Measurements from ENCODE around the gene GPRIN1. TPM values are rescaled to one million over a fixed set of nuclear protein-coding genes. Genes with fewer than 3 reads are reported as not detected.
"Not testable (repeated sequence)": the region's sequence is repeated elsewhere in the genome, so short reads cannot be mapped to it uniquely, and the experiment has no call there.

The GPRIN1 gene
- total RNA-seq, 1 experiment from 2014 or later: 32.2 TPM

DNA sequence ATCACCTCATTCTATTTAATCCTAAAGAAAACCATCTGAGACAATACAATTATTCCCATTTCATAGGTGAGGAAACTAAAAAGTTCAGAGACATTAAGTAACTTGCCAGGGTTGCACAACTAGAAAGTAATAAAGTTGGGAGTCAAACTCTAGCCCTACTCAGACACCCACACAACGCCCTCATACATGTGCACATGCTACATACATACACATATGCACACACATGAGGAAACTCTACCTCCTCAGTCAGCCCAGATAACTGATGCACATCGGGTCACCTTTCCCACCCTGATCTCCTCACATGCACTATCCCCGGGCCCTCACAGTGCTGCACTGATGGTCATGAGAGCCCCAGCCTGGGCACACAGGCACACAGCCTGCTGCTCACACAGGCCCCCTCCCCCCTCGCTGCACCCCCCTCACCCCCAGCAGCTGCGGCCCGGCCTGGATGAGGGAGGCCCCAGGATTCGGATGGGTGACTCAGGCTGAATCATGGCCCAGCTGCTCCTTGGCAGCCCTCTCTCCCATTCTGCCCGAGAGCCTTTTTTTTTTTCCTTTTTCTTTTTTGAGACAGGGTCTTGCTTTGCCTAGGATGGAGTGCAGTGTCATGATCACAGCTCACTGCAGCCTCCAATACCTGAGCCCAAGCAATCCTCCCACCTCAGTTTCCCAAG, 5.0 kb upstream of the GPRIN1 start:
- DNase-seq: peak; percentile 92
- no peak overlapping the region for H3K4me3 ChIP-seq
- H3K9me3 ChIP-seq: no peaks in the 10 kb centered on the region

DNA sequence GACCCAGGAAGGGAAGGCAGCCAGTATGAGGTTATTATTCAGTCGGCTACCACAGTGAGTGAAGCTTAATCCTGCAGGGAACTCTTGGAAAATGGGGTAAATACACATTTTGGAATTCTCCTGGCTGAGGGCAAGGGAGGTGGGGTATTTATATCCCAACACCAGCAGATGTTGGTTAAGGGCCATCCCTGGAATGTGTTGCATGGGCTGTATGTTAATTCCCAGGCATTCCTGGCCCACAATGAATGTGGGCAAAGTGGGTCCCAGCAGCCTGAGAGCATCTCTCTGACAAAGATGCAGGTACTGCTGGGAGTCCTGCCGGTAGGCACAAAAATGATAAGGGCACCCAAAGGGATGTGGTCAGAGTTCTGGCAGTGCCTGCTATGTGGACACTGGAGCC, 2.9 kb upstream of the GPRIN1 start:
- Histone ChIP-seq H3K27me3 (0 out of 2 replicates have a peak, but pooled peaks cover 2% of the 10 kb centered on the region), H3K4me3 (no peak overlapping the region), H3K9me3 (no peaks in the 10 kb centered on the region; the same call in 1 of the 2 replicates), H3K36me3 (no peaks in the 10 kb centered on the region; the same call in 1 of the 2 replicates)
- DNase-seq: no peak

More for the DNA sequence above, 5.0 kb upstream of the GPRIN1 start:
- Histone ChIP-seq H3K27me3 (peaks cover 8% of the 10 kb centered on the region), H3K36me3 (no peaks in the 10 kb centered on the region)

DNA sequence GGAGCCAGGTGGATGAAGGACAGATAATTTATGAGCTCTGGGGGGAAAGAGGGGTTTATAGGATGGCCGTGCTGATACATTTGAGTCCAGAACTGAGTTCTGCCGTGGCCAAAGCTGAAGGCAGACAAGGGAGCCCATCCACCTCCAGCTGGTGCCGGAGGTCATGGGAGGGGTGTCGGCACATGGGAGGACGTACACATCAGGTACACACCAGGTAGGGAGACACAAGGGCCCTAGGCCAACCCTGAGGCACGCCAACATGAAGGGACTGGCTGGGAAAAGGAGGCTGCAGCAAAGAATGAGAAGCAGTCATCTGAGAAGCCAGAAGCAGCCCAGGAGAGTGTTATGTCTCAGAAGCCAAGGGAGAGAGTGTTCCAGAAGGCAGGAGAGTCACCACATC, 2.1 kb upstream of the GPRIN1 start:
- DNase-seq: no peak
- H3K4me3 ChIP-seq: no peak overlapping the region
- H3K36me3 ChIP-seq: no peaks in the 10 kb centered on the region; the same call in 1 of the 2 replicates
- H3K9me3 ChIP-seq: no peaks in the 10 kb centered on the region; the same call in 1 of the 2 replicates
- 0 out of 2 replicates have a peak, but pooled peaks cover 2% of the 10 kb centered on the region for H3K27me3 ChIP-seq

DNA sequence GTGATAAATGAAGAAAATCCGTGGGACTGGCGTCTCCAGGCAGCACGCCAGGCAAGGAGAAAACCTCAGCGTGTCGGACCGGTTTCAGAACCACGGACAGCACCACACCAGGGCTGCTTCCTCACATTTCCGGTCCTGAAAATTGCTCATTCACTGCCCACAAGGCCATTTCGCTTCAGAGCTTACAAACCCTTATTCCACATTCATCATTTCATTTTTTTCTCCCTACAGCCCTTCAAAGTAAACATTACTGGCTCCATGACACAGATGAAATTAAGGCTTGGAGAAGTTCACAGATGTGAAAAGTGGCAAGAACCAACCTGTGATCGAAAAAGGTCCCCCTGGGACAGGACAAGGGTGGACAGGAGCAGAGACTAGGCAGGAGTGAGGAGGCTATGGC, 1.5 kb upstream of the GPRIN1 start:
- peak; percentile 86 for DNase-seq
- 0 out of 2 replicates have a peak, but pooled peaks cover 2% of the 10 kb centered on the region for H3K27me3 ChIP-seq

DNA sequence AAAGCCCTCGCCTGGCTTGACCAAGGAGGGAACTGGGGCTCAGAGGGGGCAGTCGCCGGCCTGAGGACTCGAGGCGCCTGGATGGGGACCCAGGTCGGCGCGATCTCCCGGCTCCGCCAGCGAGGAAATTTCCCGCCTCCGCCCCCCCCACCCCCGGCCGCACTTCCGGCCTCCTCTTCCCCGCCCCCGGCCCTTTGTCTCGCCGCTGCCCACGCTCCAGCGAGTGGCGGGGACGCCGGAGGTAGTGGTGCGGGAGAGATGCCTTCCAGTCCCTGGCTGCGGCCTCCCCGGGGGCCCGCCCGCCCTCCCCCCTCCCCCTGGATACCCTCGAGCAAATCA, 448 bp upstream of the GPRIN1 start:
- H3K9me3 ChIP-seq: no peaks in the 10 kb centered on the region; the same call in 1 of the 2 replicates
- H3K36me3 ChIP-seq: no peaks in the 10 kb centered on the region; the same call in 1 of the 2 replicates
- H3K27me3 ChIP-seq: 0 out of 2 replicates have a peak, but pooled peaks cover 2% of the 10 kb centered on the region
- DNase-seq: peak; percentile 39
- peak overlapping the region; percentile 61 for H3K4me3 ChIP-seq

More for the DNA sequence above, 1.5 kb upstream of the GPRIN1 start:
- Histone ChIP-seq H3K36me3 (no peaks in the 10 kb centered on the region; the same call in 1 of the 2 replicates), H3K9me3 (no peaks in the 10 kb centered on the region; the same call in 1 of the 2 replicates), H3K4me3 (no peak overlapping the region)

DNA sequence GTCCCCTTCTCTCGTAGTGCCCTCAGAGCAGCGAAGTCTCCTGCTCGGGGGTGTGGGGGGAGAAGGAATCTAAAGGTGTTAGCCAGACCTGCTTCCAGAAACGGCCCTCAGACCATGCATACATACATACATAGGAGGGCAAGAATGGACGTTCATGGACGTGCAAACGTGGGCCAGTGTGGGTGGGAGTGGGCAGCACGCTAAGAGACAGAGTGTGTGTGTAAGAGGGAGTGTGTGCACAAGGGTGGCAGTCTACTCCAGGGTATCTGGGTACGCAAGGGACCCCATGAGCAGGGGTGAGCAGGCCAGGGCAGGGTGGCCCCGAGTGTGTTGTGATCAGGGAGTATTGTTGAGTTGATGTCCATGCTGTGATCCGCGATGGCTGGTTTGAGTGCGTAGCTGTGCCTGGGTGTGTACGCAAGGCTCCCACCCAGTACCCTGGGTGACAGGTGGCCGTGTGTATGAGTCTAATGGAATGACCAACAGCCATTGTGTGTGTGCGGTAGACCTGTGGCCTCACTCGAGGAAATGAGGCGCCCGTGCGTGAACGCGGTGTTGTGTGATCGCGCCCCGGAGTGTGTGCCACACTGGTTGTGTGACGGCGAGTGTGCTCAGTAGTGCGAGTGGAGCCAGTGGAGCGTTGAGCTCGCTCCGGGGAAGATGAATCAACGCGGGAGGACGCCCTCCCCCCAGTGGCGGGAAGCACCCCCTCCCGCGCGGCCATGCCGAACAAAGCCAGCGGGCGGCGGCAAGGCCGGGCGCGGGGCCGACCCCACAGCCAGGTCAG, 826 bp downstream of the GPRIN1 start:
- Histone ChIP-seq H3K4me3 (peak overlapping the region; percentile 61), H3K36me3 (no peaks in the 10 kb centered on the region; the same call in 1 of the 2 replicates), H3K27me3 (0 out of 2 replicates have a peak, but pooled peaks cover 2% of the 10 kb centered on the region), H3K9me3 (no peaks in the 10 kb centered on the region; the same call in 1 of the 2 replicates)
- DNase-seq: peak; percentile 63

DNA sequence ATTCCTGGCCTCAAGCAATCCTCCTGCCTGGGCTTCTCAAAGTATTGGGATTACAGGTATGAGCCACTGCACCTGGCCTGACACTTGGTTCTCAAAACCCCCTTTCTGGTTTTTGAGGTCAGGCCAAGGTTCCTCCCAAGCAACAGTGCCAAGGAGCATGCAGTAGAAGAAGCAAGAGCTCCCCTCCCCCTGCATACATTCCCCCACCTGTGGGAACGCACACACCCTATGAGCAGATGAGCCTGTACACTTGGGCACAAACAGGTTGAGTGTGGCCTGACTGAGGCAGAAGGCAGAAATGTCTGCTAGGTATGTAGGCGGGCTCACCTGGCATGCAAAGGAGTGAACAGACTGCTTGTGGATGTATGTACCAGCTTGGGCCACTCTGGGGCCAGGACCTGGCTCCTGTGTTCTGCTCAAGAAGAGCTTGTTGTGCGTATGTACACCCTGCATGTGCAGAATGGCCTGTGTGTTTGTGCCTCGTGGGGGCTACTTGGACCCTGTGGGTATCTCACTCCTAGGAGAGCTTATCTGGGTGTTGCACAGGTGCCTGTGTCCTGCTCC, 1.7 kb downstream of the GPRIN1 start:
- Histone ChIP-seq H3K4me3 (no peak overlapping the region), H3K9me3 (no peaks in the 10 kb centered on the region; the same call in 1 of the 2 replicates)

DNA sequence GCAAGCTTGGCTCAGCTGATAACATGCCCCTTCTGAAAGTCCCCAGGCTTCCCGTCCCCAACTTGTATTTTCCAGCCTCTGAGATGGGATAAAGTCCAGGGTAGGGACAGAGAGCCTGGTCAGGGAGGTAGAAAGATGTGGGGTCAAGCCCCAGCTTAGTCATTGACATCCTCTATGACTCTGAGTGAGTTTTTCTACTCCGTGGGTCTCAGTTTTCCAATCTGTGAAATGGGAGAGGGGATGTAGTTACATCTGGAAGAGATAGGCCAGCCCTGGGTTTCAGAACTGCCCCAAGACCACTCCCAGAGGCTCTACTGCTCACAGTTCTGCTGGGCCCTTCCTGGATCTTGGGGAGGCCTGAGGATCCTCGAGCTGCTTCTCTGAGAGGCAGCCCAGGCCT, 3.1 kb downstream of the GPRIN1 start:
- H3K27me3 ChIP-seq: 0 out of 2 replicates have a peak, but pooled peaks cover 2% of the 10 kb centered on the region

More for the DNA sequence above, 1.7 kb downstream of the GPRIN1 start:
- H3K27me3 ChIP-seq: 0 out of 2 replicates have a peak, but pooled peaks cover 2% of the 10 kb centered on the region
- no peak for DNase-seq
- no peaks in the 10 kb centered on the region; the same call in 1 of the 2 replicates for H3K36me3 ChIP-seq

DNA sequence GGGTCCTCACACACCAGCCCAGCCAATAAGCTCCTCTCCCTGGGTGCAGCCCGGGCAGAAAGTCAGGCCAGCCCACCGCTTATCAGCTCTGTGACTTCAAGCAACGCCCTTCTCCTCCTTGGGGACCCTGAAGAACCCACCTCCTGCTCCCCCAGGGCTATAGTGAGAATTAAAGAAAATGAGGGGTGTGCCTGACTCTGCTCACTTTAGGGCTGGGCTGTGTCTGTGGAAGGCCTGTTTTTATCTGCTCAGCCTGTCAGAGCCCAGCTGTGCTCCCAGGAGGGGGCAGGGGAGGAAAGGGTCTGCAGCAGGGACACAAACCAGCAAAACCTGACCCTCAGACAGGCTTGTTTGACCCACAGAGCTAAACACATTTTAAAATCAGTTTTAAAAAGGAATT, 3.9 kb downstream of the GPRIN1 start:
- H3K27me3 ChIP-seq: 0 out of 2 replicates have a peak, but pooled peaks cover 2% of the 10 kb centered on the region
- no peak for DNase-seq
- no peaks in the 10 kb centered on the region; the same call in 1 of the 2 replicates for H3K9me3 ChIP-seq
- no peak overlapping the region for H3K4me3 ChIP-seq
- H3K36me3 ChIP-seq: no peaks in the 10 kb centered on the region; the same call in 1 of the 2 replicates

More for the DNA sequence above, 3.1 kb downstream of the GPRIN1 start:
- no peak for DNase-seq
- no peaks in the 10 kb centered on the region; the same call in 1 of the 2 replicates for H3K9me3 ChIP-seq
- no peaks in the 10 kb centered on the region; the same call in 1 of the 2 replicates for H3K36me3 ChIP-seq
- no peak overlapping the region for H3K4me3 ChIP-seq

DNA sequence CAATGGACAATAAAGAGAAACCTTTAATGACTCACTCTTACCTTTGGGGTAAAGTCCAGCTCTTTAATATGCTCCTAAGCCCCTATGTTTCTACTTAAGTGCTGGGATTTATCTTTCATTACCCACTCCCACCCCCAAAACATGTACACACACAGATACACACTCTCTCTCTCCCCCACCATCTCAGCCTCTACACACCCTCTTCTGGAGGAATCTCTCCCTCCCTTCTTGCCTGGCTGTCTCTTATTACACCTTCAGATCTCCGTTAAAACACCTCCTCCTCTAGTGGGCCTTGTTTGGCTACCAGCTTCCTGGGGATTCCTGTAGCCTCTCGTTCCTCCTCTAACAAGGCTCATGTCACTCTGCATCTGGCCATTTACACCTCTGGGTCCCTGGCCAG, 6.9 kb downstream of the GPRIN1 start:
- DNase-seq: no peak
- Histone ChIP-seq H3K9me3 (no peaks in the 10 kb centered on the region), H3K4me3 (no peak overlapping the region), H3K36me3 (peaks cover 10% of the 10 kb centered on the region), H3K27me3 (no peaks in the 10 kb centered on the region)

DNA sequence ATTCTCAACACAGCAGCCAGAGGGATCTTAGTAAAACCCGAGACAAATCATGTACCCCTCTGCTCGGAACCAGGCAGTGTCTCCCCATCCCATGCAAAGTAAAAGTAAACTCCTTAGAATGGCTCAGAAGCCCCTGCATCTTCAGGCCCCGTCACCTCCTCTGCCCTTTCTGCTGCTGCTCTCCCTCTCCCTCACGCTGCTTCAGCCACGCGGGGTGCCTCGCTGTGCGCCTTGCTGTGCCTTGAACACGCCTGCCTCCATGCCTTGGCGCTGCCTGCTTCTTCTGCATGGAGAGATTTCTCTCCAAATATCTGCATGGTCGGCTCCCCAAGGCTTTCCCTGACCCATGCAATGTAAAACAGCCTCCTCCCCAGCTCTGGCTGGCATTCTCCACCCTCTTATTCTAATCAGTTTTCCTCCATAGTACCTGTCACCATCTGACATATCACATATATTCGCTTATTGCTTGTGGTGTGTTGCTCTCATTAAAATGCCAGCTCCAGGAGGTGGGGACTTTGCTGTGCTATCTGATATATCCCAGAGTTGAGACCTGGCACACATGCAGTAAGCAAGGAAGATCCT, 8.0 kb downstream of the GPRIN1 start:
- Histone ChIP-seq H3K36me3 (peaks cover 10% of the 10 kb centered on the region), H3K4me3 (no peak overlapping the region), H3K27me3 (no peaks in the 10 kb centered on the region), H3K9me3 (no peaks in the 10 kb centered on the region)
- DNase-seq: no peak

DNA sequence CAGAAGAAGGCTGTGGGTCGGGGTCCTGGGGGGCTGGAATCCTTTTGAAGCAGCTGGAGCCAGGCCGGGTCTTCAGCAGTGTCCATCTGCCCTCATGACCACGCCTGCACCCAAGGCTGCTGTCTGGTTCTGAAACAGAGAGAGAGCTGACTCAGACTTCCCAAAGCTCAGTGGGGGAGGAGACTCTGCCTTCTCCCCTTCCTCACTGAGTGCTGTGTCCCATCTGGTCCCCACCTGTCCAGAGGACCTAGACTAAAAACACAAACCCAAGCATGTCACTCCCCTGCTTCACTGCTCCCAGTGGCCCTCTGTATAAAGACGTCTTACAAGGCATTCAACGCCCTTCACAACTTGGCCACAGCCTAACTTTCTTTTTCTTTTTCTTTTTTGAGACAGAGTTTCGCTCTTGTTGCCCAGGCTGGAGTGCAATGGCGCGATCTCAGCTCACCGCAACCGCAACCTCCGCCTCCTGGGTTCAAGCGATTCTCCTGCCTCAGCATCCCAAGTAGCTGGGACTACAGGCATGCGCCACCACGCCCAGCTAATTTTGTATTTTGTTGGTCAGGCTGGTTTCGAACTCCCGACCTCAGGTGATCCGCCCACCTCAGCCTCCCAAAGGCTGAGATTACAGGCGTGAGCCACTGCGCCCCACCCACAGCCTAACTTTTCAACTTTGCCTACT, 10.1 kb downstream of the GPRIN1 start:
- not testable (repeated sequence) for H3K4me3 ChIP-seq, DNase-seq, H3K27me3 ChIP-seq, H3K9me3 ChIP-seq
- H3K36me3 ChIP-seq: peaks cover 10% of the 10 kb centered on the region

DNA sequence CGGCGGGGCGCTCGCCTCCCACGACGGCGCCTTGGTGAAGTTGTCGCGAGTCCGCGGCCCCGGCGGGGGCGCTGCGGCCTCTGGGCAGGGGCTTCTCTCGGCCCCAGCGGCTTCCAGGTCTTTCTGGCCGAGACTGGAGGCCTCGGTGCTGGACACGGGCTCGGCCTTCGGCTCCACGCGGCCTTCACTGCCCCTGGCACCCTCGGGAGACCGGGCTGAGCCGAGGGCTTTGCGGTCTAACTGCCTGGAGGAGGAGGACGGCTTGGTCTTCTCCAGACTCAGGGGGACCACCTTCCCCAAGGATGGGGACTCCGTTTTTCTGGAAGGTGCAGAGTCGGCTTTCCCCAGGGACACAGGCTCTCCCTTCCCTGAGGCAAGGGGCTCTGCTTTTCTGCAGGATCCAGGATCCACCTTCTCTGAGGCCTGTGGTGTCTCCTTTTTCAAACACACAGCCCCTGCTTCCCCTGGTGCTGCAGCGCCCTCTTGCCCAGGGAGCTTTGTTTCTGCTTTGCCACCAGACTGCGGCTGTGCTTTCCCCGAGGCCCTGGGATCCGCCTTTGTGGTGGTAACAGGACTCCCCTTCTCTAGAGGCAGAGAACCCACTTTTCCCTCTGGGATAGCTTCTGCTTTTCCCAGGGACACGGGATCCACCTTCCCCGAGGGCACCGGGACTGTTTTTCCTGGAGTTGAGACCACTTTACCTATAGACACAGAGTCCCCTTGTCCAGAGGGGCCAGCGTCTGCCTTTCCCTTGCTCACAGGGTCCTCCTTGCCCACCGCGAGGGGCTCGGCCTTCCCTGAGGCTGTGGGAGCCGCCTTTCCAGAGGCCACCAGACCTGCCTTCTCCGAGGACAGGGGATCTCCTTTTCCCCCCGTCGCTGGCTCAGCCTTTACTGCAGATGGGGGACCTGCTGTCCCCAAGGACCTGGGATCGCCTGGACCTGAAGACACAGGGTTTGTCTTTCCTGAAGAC, 12.3 kb downstream of the GPRIN1 start:
- Histone ChIP-seq H3K4me3 (no peak overlapping the region), H3K9me3 (no peaks in the 10 kb centered on the region), H3K27me3 (no peaks in the 10 kb centered on the region), H3K36me3 (peaks cover 10% of the 10 kb centered on the region)
- no peak for DNase-seq

DNA sequence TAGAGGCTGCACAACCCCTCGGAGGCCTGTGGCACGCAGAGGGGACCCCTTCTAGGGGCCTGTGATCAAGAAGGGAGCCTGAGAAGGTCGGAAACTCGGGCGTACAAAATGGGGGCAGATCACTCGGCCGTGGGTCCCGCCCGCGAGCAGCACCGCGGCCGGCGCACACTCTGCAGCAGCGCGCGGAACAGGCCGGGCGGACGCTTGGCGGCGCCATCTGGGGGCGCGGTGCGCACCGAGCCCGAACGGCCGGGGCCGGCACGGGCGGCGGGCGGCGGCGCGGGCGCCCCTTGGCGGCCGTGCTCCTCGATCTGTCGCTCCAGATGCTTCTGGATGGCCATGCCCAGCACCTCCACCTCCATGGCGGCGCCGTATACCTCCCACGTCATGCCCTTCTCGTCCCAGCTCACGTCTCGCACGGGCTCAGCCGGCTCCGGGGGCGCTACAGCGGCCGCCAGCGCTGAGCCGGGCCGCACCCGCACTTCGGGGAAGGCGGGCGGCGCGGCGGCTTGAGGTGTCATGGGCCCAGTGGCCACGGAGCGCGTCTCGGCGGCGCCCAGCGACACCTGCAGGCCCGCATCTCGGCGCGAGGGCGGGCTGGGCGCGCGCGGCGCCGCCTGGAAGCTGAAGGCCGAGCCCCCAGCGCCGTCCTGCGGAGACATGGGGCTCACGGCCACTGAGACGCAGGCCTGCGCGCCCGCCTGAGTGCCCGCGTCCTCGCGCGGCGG, 13.1 kb downstream of the GPRIN1 start:
- H3K9me3 ChIP-seq: no peaks in the 10 kb centered on the region
- no peaks in the 10 kb centered on the region for H3K27me3 ChIP-seq
- DNase-seq: no peak
- H3K4me3 ChIP-seq: no peak overlapping the region
- peaks cover 10% of the 10 kb centered on the region for H3K36me3 ChIP-seq
